CD4-positive, alpha-beta T cell treated with Interleukin-4 for 4 hours (primary cell): ENCODE data around the gene CMKLR1.

Source experiments
- DNase-seq: peaks from one replicate; pipeline ENCODE4 v3.0.0-alpha.2; 2020

Gene CMKLR1

DNA sequence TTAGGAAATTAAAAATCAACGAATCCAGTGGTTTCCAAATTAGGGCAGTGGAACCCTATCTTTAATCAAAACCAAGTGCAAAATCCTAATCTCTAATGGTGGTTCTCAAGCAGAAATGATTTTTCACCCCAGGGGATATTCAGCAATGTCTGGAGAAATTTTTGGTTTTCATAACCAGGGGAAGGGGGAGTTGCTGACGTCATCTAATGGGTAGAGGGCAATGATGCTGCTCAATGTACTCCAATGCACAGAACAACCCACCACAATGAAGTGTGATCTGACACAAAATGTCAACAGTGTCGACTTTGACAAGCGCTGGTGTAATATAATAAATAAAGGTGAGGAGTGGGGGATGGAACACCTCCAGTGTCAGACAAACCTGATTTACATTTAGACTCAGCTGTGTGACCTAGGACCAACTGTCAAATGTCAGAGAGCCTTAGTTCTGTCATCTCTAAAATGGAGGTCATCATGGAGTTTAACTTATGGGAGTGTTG lies 81.5 kb downstream of the CMKLR1 start:
- DNase-seq: no peak

GRCh38 chr12:108257004-108257403 lies 82.1 kb downstream of the CMKLR1 start:
- DNase-seq: no peak

DNA sequence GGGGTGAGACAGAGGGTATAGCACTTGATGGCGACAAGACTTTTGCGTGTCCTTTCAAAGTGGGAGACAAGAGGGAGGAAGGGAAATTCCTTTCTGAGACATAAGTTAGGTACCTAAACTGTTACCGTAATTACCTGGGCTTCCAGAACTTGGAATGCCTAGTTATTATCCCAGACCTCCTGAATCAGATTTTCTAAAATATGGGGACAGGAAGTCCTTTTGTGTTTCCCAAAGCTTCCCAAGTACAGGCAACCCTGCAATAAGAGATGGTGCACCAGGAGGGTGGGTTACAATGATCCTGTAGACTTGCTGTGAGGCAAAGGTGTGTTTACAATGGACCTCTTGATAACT lies 83.9 kb downstream of the CMKLR1 start:
- no peak for DNase-seq

GRCh38 chr12:108254517-108255251 lies 84.4 kb downstream of the CMKLR1 start:
- DNase-seq: no peak

GRCh38 chr12:108254030-108254429 lies 85.1 kb downstream of the CMKLR1 start:
- DNase-seq: no peak

DNA sequence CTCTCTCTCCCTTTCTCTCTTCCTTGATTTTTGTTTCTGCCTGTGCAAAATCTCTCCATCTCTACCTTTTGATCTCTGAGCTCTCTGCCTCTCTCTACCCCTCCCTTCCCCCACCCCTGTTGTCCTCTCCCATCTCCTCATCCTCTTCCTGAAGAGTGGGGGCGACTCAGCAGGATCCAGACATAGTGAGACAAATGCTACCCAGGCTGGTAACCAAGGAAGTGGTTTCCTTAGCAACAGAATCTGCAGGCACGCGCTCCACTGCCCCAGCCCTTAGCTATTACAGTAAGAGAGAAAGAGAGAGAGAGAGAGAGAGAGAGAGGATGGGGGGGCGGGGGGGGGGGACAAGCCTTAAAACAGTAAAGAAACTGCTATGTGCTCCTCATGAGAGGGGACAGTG lies 85.6 kb downstream of the CMKLR1 start:
- no peak for DNase-seq

GRCh38 chr12:108252523-108252922 lies 86.6 kb downstream of the CMKLR1 start:
- no peak for DNase-seq

GRCh38 chr12:108248011-108248410 lies 91.1 kb downstream of the CMKLR1 start:
- no peak for DNase-seq

DNA sequence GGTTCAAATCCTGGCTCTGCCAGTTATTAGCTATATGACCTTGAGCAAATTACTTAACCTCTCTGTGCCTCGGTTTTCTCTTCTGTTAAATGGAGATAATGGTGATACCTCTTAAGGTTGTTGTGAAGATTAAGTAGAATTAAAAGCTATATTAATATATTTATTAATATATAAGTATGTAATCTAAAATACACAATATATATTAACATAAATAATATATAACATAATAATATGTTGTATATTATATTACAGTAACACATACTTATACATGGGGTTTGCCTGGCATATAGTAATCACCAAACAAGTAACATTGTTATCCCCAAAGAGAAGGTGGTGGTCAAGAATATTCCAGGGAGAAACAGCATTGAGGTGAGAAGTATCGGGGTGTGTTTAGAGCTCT lies 92.0 kb downstream of the CMKLR1 start:
- no peak for DNase-seq

- no peak for DNase-seq
Measured at GRCh38 chr12:108241986-108242703, 97.0 kb downstream of the CMKLR1 start.

GRCh38 chr12:108240928-108241327 lies 98.2 kb downstream of the CMKLR1 start:
- DNase-seq: no peak

GRCh38 chr12:108240027-108240785 lies 98.9 kb downstream of the CMKLR1 start:
- no peak for DNase-seq

- DNase-seq: no peak
Measured at GRCh38 chr12:108239378-108239777, 99.7 kb downstream of the CMKLR1 start.

DNA sequence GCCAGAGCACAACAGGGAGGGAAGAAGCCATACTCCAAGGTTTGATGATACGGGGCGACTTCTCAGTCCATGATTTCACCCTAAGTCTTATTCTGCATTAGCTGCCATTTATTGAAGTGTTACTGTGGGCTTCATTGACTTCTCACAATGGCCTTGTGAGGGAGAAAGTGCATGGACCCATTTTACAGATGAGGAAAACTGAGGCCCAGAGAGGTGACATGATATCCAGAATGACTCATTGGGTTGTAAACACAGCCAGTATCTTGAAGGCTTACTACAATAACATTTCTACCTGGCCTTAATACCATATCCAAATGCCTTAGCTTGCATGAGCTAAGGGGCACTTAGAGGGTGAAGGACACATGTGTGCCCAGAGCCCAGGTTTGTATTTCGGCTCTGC lies 100.6 kb downstream of the CMKLR1 start:
- DNase-seq: no peak
